Right lobe of liver (tissue), 6 donors: ENCODE measurements around the gene SLC2A10. TPM values are rescaled to one million over a fixed set of nuclear protein-coding genes. Genes with fewer than 3 reads are reported as not detected.

Experiments used
- ATAC-seq, 4 donors: fragments of 200-7000 bp; cut with Tn5 transposase; one replicate each; pipeline ENCODE4 v1.9.1; 2020; ENCODE audit warnings: mild to moderate bottlenecking in 4 of 4, moderate library complexity in 4 of 4
- DNase-seq, 3 donors: peaks; one replicate each; pipeline ENCODE4 v3.0.0-alpha.2; 2020
- H3K27ac ChIP-seq, 3 donors: fragments of 200-600 bp; one replicate each; pipeline ENCODE4 v1.8.0; 2022
- H3K27me3 ChIP-seq, 2 donors: fragments of 200-600 bp; one replicate each; pipeline ENCODE4 v1.8.0; 2022
- H3K36me3 ChIP-seq, 4 donors: fragments of 200-600 bp; sonication (generic) in 1 of 4; one replicate each; pipeline versions ENCODE4 v1.5.1 to v1.8.0; 2017 to 2022; ENCODE audit warnings: control low read depth in 1 of 4
- H3K4me1 ChIP-seq, 4 donors: fragments of 200-600 bp; sonication (generic) in 1 of 4; one replicate each; pipeline versions ENCODE4 v1.5.1 to v1.8.0; 2017 to 2022; ENCODE audit warnings: control low read depth in 1 of 4
- H3K4me3 ChIP-seq, 3 donors: fragments of 200-600 bp; one replicate each; pipeline ENCODE4 v1.8.0; 2022
- H3K9me3 ChIP-seq, 4 donors: fragments of 200-600 bp; sonication (generic) in 1 of 4; one replicate each; pipeline versions ENCODE4 v1.5.1 to v1.8.0; 2017 to 2022; ENCODE audit warnings: control low read depth in 1 of 4
- POLR2A ChIP-seq: fragments of 450-650 bp; IDR thresholded peaks from one replicate; pipeline ENCODE4 v1.6.1; 2017; ENCODE audit warnings: antibody characterized with exemption, mild to moderate bottlenecking
- WGBS: methylation state at CpG from one replicate; pipeline ENCODE4 v1.1.6; 2018; ENCODE audit warnings: low coverage, low lambda C conversion rate; ENCODE audit not compliant: insufficient coverage; ENCODE audit errors: missing lambda C conversion rate; 5-methylcytosine and 5-hydroxymethylcytosine counted together
- intact Hi-C, 2 donors: fragments of 100-400 bp; cut with DNase I; formaldehyde crosslinking; loops; one replicate each; pipeline versions ENCODE4 v1.11.2 to v1.14.1; 2022
- total RNA-seq, 6 experiments: library from RNA; depleted of rRNA in 2 of 6; stranded (reverse); fragments of >200 nt in 2 of 6; fragmentation: NEBNext Ultra II Directional in 3 of 6; extraction: Animal tissue kit (Norgen Biotek cat#: 25700) in 3 of 6; gene quantifications; one replicate each; pipeline versions ENCODE4 v1.1.0 to v1.2.4, GENCODE V29; 2016 to 2023
- TF ChIP-seq, protein P1 (sequence below), 4 donors: fragments of 200-600 bp in 3 of 4; fragments of 450-650 bp in 1 of 4; IDR thresholded peaks; one replicate each; pipeline versions ENCODE4 v1.5.1 to v1.8.0; 2016 to 2022; ENCODE audit warnings: antibody characterized with exemption in 4 of 4, mild to moderate bottlenecking in 2 of 4
- donor health status: DM: no; HTN: yes; CAD: no.
- donor health status: DM: no; HTN: no; CAD: no.
- donor health status: DM: no; HTN: no; CAD: no.
- donor health status: DM: no; HTN: yes; CAD: no.
- donor health status: DM: no; HTN: yes; CAD: no.

The SLC2A10 gene
- total RNA-seq, 6 experiments from 2014 or later: 35.4 to 47.3 (median 42.7) TPM

DNA sequence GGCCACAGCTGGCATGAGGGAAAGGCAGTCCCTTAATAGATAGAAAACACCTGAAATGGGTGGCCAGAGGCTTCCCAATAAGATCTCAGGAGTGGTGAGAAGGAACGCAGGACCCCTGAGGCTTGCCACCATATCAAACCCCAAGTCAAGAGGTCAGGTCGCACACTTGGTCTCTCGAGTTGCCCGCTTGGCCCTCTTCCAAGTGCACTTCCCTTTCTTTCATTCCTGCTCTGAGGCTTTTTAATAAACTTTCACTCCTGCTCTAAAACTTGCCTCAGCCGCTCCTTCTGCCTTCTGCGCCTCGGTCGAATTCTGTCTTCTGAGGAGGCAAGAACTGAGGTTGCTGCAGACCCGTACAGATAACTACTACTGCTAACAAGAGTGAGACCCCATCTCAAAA, 64.2 kb downstream of the SLC2A10 start:
- TF ChIP-seq, protein P1, sequence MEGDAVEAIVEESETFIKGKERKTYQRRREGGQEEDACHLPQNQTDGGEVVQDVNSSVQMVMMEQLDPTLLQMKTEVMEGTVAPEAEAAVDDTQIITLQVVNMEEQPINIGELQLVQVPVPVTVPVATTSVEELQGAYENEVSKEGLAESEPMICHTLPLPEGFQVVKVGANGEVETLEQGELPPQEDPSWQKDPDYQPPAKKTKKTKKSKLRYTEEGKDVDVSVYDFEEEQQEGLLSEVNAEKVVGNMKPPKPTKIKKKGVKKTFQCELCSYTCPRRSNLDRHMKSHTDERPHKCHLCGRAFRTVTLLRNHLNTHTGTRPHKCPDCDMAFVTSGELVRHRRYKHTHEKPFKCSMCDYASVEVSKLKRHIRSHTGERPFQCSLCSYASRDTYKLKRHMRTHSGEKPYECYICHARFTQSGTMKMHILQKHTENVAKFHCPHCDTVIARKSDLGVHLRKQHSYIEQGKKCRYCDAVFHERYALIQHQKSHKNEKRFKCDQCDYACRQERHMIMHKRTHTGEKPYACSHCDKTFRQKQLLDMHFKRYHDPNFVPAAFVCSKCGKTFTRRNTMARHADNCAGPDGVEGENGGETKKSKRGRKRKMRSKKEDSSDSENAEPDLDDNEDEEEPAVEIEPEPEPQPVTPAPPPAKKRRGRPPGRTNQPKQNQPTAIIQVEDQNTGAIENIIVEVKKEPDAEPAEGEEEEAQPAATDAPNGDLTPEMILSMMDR (IDR thresholded peaks at IDR 0.05): no peak
- TF ChIP-seq POLR2A: no peak
- no peak for DNase-seq
- no peaks in the 10 kb centered on the region for H3K36me3 ChIP-seq
- no peaks in the 10 kb centered on the region for H3K4me1 ChIP-seq
- H3K27me3 ChIP-seq: no peaks in the 10 kb centered on the region
- 45% methylated on average over 8 of the region's 9 CpGs for WGBS
- no peak overlapping the region for H3K27ac ChIP-seq
- no peak overlapping the region for H3K4me3 ChIP-seq
- H3K9me3 ChIP-seq: no peaks in the 10 kb centered on the region
- no peak for ATAC-seq
- intact Hi-C loops: loop anchor here in 1 of 2 donors (10.0 kb wide), 1 partner anchor 381 kb away; no protein-coding TSS in a partner anchor

DNA sequence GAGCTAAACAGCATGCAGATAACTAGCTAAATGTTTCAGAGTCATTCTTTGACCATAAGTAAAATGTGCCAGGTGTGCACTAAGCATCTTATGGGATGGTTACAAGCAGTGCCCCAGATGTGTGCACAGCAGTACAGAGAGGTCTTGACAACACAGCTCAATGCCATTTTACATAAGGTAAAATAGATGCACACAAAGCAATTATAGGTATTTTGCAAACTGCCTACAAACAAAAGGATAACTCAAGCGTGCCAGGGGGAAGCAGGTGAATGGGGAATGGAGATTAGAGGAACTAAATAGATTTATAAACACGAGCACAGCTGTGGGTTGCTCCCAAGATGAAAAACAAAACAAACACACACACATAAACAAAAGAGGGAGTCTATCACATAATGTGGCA, 64.8 kb downstream of the SLC2A10 start:
- H3K27ac ChIP-seq: no peak overlapping the region
- no peaks in the 10 kb centered on the region for H3K4me1 ChIP-seq
- no peaks in the 10 kb centered on the region for H3K9me3 ChIP-seq
- no peaks in the 10 kb centered on the region for H3K36me3 ChIP-seq
- ATAC-seq (no peak), DNase-seq (no peak)
- intact Hi-C loops: loop anchor here in 1 of 2 donors (10.0 kb wide), 1 partner anchor 381 kb away; no protein-coding TSS in a partner anchor
- no peaks in the 10 kb centered on the region for H3K27me3 ChIP-seq
- H3K4me3 ChIP-seq: no peak overlapping the region
- TF ChIP-seq, protein P1 (IDR thresholded peaks at IDR 0.05): no peak
- TF ChIP-seq POLR2A: no peak
- 36% methylated on average over 2 of the region's 2 CpGs for WGBS

DNA sequence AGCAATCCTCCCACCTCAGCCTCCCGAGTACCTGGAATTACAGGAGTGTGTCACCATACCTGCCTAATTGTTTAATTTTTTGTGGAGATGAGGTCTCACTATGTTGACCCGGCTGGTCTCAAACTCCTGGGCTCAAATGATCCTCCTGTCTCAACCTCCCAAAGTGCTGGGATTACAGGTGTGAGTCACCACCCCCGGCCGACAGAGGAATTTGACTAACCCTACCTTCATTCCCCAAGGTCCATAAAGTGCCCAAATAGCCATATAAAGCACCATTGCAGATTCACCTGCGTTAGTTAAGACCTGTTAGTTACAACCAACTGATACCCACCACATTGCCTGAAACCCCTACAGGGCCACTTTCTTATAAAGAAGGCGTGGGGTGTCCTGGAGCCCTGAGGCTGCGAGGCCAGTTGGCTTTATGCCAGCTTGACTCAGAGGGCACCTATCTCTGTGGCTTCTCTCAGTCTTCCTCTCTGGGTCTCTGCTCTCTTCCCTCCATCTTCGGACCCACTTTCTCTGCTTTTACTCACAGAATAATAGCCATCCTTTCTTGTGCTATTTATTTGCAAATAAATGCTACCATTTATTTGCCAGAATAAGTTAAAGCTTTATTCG, 65.6 kb downstream of the SLC2A10 start:
- DNase-seq: no peak
- Histone ChIP-seq H3K9me3 (no peaks in the 10 kb centered on the region), H3K36me3 (no peaks in the 10 kb centered on the region), H3K4me1 (no peaks in the 10 kb centered on the region), H3K27ac (no peak overlapping the region), H3K4me3 (no peak overlapping the region), H3K27me3 (no peaks in the 10 kb centered on the region)
- intact Hi-C loops: loop anchor here in 1 of 2 donors (10.0 kb wide), 1 partner anchor 380 kb away; no protein-coding TSS in a partner anchor
- WGBS: 66% methylated on average over 8 of the region's 9 CpGs
- TF ChIP-seq, protein P1 (IDR thresholded peaks at IDR 0.05): no peak
- no peak for TF ChIP-seq POLR2A
- ATAC-seq: no peak

DNA sequence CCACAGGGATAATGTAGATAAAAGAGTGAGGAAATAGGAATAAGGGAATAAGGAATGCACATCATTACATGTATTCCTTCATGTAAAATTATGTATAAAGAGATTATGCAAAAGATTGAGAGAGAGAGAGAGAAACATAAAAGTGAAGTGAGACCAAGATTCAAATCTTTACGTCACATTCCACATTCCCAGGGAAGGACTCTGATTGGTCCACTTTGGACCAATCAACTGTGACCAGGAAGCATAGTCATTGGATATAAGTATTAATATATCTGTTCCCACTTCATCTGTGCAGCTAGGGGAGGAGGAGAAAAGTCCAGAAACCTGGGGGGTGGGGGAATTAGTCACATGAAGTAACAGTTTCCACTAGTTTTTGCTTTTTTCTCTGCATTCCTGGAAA, 66.4 kb downstream of the SLC2A10 start:
- H3K36me3 ChIP-seq: no peaks in the 10 kb centered on the region
- H3K4me3 ChIP-seq: no peak overlapping the region
- no peaks in the 10 kb centered on the region for H3K27me3 ChIP-seq
- DNase-seq (no peak), ATAC-seq (no peak)
- no peaks in the 10 kb centered on the region for H3K4me1 ChIP-seq
- TF ChIP-seq, protein P1 (IDR thresholded peaks at IDR 0.05): no peak
- no peak for TF ChIP-seq POLR2A
- intact Hi-C loops: loop anchor here in 1 of 2 donors (10.0 kb wide), 1 partner anchor 379 kb away; no protein-coding TSS in a partner anchor
- no peaks in the 10 kb centered on the region for H3K9me3 ChIP-seq
- 100% methylated on average over 1 of the region's 1 CpG for WGBS
- no peak overlapping the region for H3K27ac ChIP-seq
